Measurements from ENCODE around the gene SRSF2. TPM values are rescaled to one million over a fixed set of nuclear protein-coding genes. Genes with fewer than 3 reads are reported as not detected.
A peak's percentile ranks its signal among the peaks of the same experiment; 100 is the strongest.

Gene SRSF2, protein sequence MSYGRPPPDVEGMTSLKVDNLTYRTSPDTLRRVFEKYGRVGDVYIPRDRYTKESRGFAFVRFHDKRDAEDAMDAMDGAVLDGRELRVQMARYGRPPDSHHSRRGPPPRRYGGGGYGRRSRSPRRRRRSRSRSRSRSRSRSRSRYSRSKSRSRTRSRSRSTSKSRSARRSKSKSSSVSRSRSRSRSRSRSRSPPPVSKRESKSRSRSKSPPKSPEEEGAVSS
- 100 to 1,000 TPM in 7 of 8 experiments, 10 to 100 TPM in 1; 68.1 to 302 (median 147) TPM for total RNA-seq

DNA sequence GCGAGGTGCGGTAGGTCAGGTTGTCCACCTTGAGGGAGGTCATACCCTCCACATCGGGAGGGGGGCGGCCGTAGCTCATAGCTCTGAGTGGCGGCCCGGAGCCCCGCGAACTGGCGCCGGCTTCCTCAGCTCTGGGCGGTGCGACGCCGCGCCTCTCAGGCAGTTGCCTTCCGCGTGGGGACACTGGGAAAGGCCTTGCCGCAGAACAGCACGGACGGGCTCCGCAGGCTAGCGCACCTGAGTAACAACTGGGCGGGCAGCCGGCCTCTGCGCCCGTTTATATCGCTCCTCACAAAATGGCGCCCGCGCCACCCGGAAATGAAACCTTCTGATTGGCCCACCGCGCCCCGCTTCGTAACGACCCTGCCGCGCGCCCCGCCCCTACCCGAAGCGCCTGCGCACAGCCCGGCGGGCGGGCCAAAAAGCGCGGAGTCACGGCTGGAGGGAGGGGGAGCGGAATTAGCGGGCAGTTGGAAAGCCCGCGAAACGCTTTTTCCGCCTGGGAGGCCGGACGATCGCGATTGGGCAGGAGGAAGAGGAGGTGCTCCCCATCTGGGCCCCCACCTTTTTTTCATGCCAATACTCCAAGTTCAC, at the start of gene SRSF2:
TSS of gene SRSF2 (minus strand) at position 250 of the 594 bp plus-strand sequence. CDS start at position 79, 171 bp downstream.
- in situ Hi-C loops (cut with MboI; ENCODE audit: low pct_unique_long_range_greater_than_20kb in 2 of 9, low sequenced_read_pairs in 9 of 9, unreplicated experiment in 9 of 9): no loop called here
- Histone ChIP-seq H3K4me3 (peak within 1 kb of the TSS; percentile 67 to 81 (median 80)), H3K27ac (peak within 1 kb of the TSS; percentile 94 to 97), H3K4me1 (replicated peaks in 1 of 2) (peaks cover 0 to 25% of the 10 kb centered on the region in 2 donors)
- 0 to 3% methylated on average over 1 to 5 of the region's 60 CpGs; no CpG with 5 or more reads in 8 of the 10 experiments for WGBS, 10 experiments
- ATAC-seq (replicated peaks in 6 of 8): peak; percentile 65 to 78 (median 74)

DNA sequence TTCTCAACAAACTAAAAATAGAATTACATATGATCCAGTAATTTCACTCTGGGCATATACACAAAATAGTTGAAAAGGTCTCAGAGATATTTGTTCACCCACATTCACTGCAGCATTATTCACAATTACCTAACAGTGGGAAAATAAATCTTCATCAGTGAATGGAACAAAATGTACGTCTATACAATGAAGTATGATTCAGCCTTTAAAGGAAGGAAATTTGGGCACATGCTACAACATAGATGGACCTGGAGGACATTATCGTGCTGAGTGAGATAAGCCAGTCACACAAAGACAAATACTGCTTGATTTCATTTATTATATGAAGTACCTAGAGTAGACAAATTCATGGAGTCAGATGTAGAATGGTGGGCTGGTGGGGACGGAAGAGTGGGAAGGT, 47.8 kb upstream of the SRSF2 start:
- peaks cover 10 to 14% of the 10 kb centered on the region in 2 donors for H3K4me1 ChIP-seq (replicated peaks in 1 of 2)
- in situ Hi-C loops (cut with MboI; ENCODE audit: low pct_unique_long_range_greater_than_20kb in 2 of 9, low sequenced_read_pairs in 9 of 9, unreplicated experiment in 9 of 9): no loop called here
- no peak overlapping the region for H3K4me3 ChIP-seq
- WGBS, 10 experiments: 60 to 100% (median 87%) methylated on average over 1 to 3 of the region's 3 CpGs
- no peak overlapping the region for H3K27ac ChIP-seq
- ATAC-seq (replicated peaks in 6 of 8): no peak

DNA sequence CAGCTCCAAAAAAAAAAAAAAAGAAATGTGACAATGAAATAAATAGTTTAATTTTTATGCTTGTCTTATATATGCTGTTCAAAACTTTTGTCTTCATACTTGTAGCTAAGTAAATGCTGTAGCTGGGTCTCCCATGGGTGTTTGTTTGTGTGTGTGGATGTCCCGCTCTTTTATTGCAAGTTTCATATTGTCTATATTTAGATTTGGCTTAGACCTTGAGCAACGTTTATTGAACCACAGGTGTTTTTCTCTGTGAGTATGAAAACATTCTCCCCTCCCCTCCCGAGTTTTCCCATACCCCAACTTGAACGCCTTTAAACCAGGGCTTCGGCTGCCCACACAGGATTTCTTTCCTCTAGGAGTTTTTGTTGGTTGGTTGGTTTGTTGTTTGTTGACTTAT, 46.0 kb upstream of the SRSF2 start:
- Histone ChIP-seq H3K27ac (no peak overlapping the region), H3K4me1 (replicated peaks in 1 of 2) (peaks cover 0 to 5% of the 10 kb centered on the region in 2 donors), H3K4me3 (no peak overlapping the region)
- WGBS, 10 experiments: 43 to 100% (median 83%) methylated on average over 1 to 4 of the region's 5 CpGs; no CpG with 5 or more reads in 1 of the 10 experiments
- ATAC-seq (replicated peaks in 6 of 8): no peak
- in situ Hi-C loops (cut with MboI; ENCODE audit: low pct_unique_long_range_greater_than_20kb in 2 of 9, low sequenced_read_pairs in 9 of 9, unreplicated experiment in 9 of 9): no loop called here

DNA sequence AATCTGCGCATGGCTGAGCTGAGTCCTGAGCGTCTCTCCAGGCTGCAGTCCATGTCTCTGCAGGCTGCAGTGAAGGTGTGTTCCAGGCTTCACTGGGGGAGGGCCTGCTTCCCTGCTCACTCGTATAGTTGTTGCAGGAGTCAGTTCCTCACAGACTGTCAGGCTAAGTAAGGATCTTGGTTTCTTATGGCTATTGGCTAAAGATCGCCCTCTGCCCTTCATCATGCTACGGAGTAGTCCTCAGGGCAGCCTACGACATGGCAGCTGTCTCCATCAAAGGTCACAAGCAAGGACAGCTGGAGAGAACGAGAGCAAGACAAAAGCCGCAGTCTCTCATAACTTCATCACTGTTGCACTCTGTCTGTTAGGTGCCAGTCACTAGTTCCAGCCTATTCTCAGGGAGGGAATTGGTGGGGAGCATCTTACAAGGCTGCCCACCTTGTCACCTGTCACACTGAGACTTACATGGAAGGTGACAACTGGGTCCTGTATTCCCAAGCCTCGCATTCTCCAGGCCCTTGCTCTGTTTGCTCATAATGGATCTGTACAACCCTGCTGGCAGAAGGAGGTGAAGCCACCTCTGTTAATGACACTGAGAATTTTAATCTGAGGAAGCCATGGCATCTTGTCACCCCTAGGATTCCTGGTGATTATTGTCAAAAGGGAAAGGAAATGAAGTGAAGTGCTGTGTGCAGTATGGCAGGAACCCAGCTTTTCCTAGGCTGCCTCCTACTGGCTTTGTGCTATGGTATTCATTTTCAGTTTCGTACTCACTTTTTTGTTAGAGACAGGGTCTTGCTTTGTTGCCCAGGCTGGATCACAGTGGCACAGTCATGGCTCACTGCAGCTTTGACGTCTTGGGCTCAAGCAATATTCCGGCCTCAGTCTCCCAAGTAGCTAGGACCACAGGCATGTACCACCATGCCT, 44.2 kb upstream of the SRSF2 start:
- Histone ChIP-seq H3K4me3 (no peak overlapping the region), H3K4me1 (replicated peaks in 1 of 2) (no peaks in the 10 kb centered on the region), H3K27ac (no peak overlapping the region)
- no peak for ATAC-seq (replicated peaks in 6 of 8)
- WGBS, 10 experiments: 67 to 100% (median 89%) methylated on average over 1 to 9 of the region's 12 CpGs; no CpG with 5 or more reads in 1 of the 10 experiments
- in situ Hi-C loops (cut with MboI; ENCODE audit: low pct_unique_long_range_greater_than_20kb in 2 of 9, low sequenced_read_pairs in 9 of 9, unreplicated experiment in 9 of 9): no loop called here

DNA sequence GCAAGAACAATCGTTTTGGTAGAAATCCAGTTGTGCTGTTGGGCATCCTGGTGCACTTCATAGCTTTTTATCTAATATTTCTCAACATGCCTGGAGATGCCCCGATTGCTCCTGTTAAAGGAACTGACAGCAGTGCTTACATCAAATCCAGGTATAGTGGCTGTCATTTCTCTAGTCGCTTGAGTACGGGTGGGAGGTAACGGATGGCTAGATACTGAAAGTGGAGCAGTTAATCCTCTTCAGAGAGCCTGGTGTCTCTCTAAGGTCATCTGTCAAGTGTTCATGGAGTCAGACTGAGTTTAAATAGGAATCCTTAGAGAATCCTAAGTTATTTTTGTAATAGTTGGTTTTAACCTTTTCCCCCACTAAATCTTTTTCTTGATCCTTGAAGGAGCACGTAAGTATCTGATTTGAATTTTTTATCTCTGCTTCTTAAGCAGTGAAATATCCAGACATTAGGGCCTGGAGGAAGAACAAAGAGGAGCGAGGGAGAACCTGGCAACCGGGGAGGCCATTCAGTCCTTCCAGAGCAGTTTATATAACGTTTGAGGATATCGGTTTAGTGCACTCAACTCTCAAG, 38.0 kb upstream of the SRSF2 start:
- in situ Hi-C loops (cut with MboI; ENCODE audit: low pct_unique_long_range_greater_than_20kb in 2 of 9, low sequenced_read_pairs in 9 of 9, unreplicated experiment in 9 of 9): no loop called here
- Histone ChIP-seq H3K4me1 (replicated peaks in 1 of 2) (no peaks in the 10 kb centered on the region), H3K27ac (no peak overlapping the region), H3K4me3 (no peak overlapping the region)
- 80 to 100% (median 93%) methylated on average over 2 to 10 of the region's 10 CpGs for WGBS, 10 experiments
- ATAC-seq (replicated peaks in 6 of 8): no peak

DNA sequence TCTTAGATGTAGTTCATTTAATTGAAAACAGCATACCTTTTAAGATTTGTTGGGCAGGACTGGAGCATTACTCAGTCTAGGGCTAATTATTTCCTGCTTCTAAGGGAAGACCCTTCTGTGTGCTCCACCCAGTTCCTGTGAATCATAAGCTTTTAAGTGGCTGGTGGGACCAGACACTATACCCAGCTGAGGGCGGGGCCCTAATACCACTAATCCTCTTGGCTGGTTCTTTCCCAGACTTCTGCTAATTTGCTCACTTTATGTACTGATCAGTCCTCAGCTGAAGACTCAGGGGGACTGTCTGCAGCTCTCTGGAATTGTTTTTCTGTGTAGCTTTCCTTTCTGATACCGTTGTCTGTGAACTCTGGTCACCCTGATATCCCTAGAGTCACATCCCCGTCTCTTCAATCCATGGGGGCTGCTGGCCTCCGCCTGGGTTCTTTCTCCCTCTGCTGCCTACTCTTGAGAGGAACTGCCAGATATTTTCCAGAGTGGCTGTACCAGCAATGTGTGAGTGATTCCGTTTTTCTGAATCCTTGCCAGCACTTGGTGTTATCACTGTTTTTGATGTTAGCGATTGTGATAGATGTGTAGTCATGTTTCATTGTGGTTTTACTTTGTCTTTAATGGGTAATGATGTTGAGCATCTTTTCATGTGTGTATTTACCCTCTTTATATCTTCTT, 35.9 kb upstream of the SRSF2 start:
- in situ Hi-C loops (cut with MboI; ENCODE audit: low pct_unique_long_range_greater_than_20kb in 2 of 9, low sequenced_read_pairs in 9 of 9, unreplicated experiment in 9 of 9): no loop called here
- WGBS, 10 experiments: 0 to 96% (median 89%) methylated on average over 2 to 4 of the region's 6 CpGs; no CpG with 5 or more reads in 2 of the 10 experiments
- Histone ChIP-seq H3K27ac (no peak overlapping the region), H3K4me3 (no peak overlapping the region), H3K4me1 (replicated peaks in 1 of 2) (no peaks in the 10 kb centered on the region)
- ATAC-seq (replicated peaks in 6 of 8): peak in 4 of 8 experiments; percentile 31 to 99 (median 95)

DNA sequence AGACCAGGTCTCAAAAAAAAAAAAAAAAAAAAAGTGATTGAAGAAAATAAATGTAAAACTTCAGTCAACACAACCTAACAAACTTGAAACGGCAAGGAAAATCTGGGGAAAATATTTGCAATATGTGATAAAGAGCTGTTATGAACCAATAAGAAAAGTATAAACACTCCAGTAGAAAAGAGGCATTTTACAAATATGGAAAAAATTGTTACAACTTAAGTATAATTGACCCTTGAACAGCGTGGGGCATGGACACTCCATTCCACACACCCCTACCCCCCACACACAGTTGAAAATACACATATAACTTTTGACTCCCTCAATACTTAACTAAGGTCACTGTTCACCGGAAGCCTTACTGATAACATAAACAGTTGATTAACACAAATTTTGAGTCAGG, 21.4 kb upstream of the SRSF2 start:
- H3K4me1 ChIP-seq (replicated peaks in 1 of 2): no peaks in the 10 kb centered on the region
- no peak for ATAC-seq (replicated peaks in 6 of 8)
- WGBS, 10 experiments: 40 to 100% (median 94%) methylated on average over 1 to 3 of the region's 3 CpGs
- no peak overlapping the region for H3K27ac ChIP-seq
- in situ Hi-C loops (cut with MboI; ENCODE audit: low pct_unique_long_range_greater_than_20kb in 2 of 9, low sequenced_read_pairs in 9 of 9, unreplicated experiment in 9 of 9): no loop called here
- H3K4me3 ChIP-seq: no peak overlapping the region

DNA sequence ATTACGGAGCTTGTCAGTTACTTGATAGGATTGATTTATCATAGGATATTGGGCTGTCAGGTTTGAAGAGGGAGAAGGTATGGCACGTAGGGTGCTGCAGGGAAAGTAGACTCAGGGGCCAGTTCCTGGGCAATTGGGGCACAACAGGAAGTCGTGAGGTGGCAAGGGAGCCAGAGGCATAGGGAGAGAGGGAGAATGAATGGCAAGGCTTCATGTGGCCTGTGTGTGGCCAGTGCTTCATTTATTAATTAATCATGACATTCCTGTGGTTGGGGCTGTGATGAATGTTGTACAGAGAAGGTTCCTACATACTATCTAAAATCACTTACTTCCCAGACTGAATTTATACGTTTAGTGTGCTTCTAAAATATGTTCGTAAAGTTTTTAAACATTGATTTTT, 20.1 kb upstream of the SRSF2 start:
- in situ Hi-C loops (cut with MboI; ENCODE audit: low pct_unique_long_range_greater_than_20kb in 2 of 9, low sequenced_read_pairs in 9 of 9, unreplicated experiment in 9 of 9): no loop called here
- no peaks in the 10 kb centered on the region for H3K4me1 ChIP-seq (replicated peaks in 1 of 2)
- no peak overlapping the region for H3K4me3 ChIP-seq
- ATAC-seq (replicated peaks in 6 of 8): no peak
- no peak overlapping the region for H3K27ac ChIP-seq
- WGBS, 10 experiments: 80 to 100% (median 96%) methylated on average over 1 to 5 of the region's 5 CpGs; no CpG with 5 or more reads in 1 of the 10 experiments

DNA sequence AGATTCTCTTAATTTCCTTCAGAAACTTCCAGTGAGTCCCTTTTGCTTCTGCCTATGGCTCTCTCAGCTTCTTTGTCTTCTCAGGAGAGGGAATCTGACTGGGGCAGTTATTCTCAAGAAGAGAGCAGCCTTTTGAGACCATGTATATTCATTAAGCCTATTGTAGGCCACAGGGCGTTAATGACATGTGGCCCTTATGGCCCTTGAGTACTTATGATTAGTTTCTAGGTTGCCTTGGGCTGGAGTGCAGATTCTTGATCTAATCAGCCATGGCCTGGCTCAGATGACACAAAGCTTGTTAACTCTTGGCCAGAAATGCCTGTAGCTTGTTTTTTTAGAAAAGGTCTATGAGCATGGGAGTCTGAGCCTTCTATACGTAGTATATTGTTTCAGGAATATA, 18.2 kb upstream of the SRSF2 start:
- 60 to 100% (median 80%) methylated on average over 1 to 2 of the region's 2 CpGs; no CpG with 5 or more reads in 4 of the 10 experiments for WGBS, 10 experiments
- in situ Hi-C loops (cut with MboI; ENCODE audit: low pct_unique_long_range_greater_than_20kb in 2 of 9, low sequenced_read_pairs in 9 of 9, unreplicated experiment in 9 of 9): no loop called here
- no peak overlapping the region for H3K4me3 ChIP-seq
- ATAC-seq (replicated peaks in 6 of 8): peak in 2 of 8 experiments; percentile 18 to 87
- H3K27ac ChIP-seq: no peak overlapping the region
- no peaks in the 10 kb centered on the region for H3K4me1 ChIP-seq (replicated peaks in 1 of 2)

DNA sequence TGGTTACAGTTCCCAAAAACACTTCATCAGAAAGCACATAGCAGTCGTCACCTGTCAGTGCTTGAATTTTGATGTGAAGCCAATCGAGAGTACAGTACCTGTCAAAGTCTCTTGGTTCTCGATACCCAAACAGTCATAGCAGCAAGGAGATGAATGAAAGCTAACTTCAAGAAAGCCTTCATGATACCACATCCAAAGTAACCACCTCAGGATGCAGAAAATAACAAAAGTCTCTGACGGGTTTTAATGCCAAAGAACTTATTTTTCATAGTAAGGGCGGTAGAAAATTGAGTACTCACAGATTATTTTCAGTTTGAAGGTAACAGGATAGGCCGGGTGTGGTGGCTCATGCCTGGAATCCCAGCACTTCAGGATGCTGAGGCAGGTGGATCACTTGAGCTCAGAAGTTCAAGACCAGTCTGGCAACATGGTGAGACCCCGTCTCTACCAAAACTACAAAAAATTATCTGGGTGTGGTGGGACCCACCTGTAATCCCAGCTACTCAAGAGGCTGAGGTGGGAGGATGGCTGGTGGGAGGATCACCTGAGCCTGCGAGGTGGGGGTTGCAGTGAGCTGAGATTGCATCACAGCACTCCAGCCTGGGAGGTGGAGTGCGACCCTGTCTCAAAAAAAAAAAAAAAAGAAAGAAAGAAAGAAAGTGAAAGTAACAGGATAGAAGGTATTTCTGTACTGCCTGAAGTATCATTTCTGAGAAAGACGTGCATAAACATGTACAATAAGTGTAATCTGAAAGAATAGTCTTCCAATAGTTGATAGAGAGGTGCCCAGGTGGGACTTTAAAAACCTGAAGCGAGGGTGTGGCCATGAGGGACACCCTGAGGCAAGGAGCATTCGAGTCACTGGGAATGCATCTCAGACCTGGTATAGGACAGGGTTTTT, 16.2 kb upstream of the SRSF2 start:
- WGBS, 10 experiments: 81 to 97% (median 93%) methylated on average over 3 to 11 of the region's 12 CpGs
- Histone ChIP-seq H3K4me1 (replicated peaks in 1 of 2) (no peaks in the 10 kb centered on the region), H3K4me3 (no peak overlapping the region), H3K27ac (no peak overlapping the region)
- peak in 1 of 8 experiments; percentile 34 for ATAC-seq (replicated peaks in 6 of 8)
- in situ Hi-C loops (cut with MboI; ENCODE audit: low pct_unique_long_range_greater_than_20kb in 2 of 9, low sequenced_read_pairs in 9 of 9, unreplicated experiment in 9 of 9): no loop called here

DNA sequence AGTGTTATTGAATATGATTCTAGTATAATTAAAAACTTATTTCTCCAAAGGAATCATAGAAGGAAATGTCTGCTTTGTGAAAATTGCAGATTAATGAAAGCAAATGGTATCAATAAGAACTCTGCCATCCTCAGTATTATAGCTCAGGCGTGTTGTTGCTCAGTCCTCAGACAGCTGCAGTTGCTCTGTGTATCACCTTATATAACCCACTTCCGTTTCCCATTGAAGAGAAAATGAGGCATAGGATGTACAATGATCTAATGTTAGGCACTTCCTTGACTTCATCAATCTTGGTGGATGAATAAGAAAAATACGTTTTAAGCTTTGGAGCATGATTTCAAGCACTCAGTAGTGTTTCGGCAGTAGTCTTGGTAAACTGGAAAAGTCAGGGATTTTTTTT, 14.9 kb upstream of the SRSF2 start:
- H3K27ac ChIP-seq: no peak overlapping the region
- no peak for ATAC-seq (replicated peaks in 6 of 8)
- in situ Hi-C loops (cut with MboI; ENCODE audit: low pct_unique_long_range_greater_than_20kb in 2 of 9, low sequenced_read_pairs in 9 of 9, unreplicated experiment in 9 of 9): no loop called here
- 75 to 100% (median 95%) methylated on average over 1 to 4 of the region's 4 CpGs; no CpG with 5 or more reads in 3 of the 10 experiments for WGBS, 10 experiments
- no peaks in the 10 kb centered on the region for H3K4me1 ChIP-seq (replicated peaks in 1 of 2)
- H3K4me3 ChIP-seq: no peak overlapping the region
